HEK293 (cell line): ENCODE measurements around the gene TAGLN2.

Experiments
- CTCF ChIA-PET: fragments of 350-600 bp; formaldehyde crosslinking; extraction: SDS; loops from one replicate; lab custom pipeline; 2021; ENCODE audit warnings: antibody characterized with exemption; lab: Yijun Ruan, JAX
- POLR2A ChIA-PET: fragments of 300-600 bp; formaldehyde crosslinking; extraction: SDS; loops from one replicate; lab custom pipeline; 2020; ENCODE audit warnings: antibody characterized with exemption, inconsistent platforms; lab: Yijun Ruan, JAX
- H3K27ac ChIP-seq: fragments of 200-500 bp; sonication (Bioruptor generic); 2 replicates; pipeline ENCODE4 v1.5.1; 2014; ENCODE audit warnings: low read depth, low read length, control low read depth, inconsistent platforms; ENCODE audit errors: extremely low read depth
- H3K36me3 ChIP-seq, 2 experiments: fragments of 200-500 bp in 1 of 2; sonication (Bioruptor generic) in 1 of 2; 1 replicate in 1 of 2; 2 replicates in 1 of 2; pipeline ENCODE4 v1.5.1; 2014 to 2017; ENCODE audit warnings: inconsistent platforms in 2 of 2, low read length in 2 of 2; ENCODE audit not compliant: control insufficient read depth in 2 of 2, insufficient read depth in 1 of 2
- H3K4me1 ChIP-seq: fragments of 200-500 bp; sonication (Bioruptor generic); 2 replicates; pipeline ENCODE4 v1.5.1; 2014; ENCODE audit warnings: mild to moderate bottlenecking, low read length, inconsistent platforms; ENCODE audit not compliant: control insufficient read depth, insufficient read depth
- H3K4me3 ChIP-seq: 2 replicates; pipeline ENCODE4 v1.5.1; 2011; ENCODE audit warnings: low read depth, mild to moderate bottlenecking, control low read depth, low read length, moderate library complexity
- H3K9me3 ChIP-seq: fragments of 200-500 bp; sonication (Bioruptor generic); 2 replicates; pipeline ENCODE4 v1.5.1; 2014; ENCODE audit warnings: low read depth, low read length, inconsistent platforms; ENCODE audit not compliant: control insufficient read depth, insufficient read depth
- MYNN ChIP-seq: fragments of 450-650 bp; formaldehyde crosslinking; IDR thresholded peaks from 2 replicates; pipeline ENCODE4 v1.5.1; 2016; ENCODE audit warnings: missing biosample characterization, missing genetic modification characterization, borderline replicate concordance
- PATZ1 ChIP-seq: fragments of 450-650 bp; formaldehyde crosslinking; IDR thresholded peaks from 2 replicates; pipeline ENCODE4 v1.5.1; 2016; ENCODE audit warnings: missing biosample characterization, missing genetic modification characterization
- REST ChIP-seq: fragments of 450-650 bp; formaldehyde crosslinking; IDR thresholded peaks from 2 replicates; pipeline ENCODE4 v1.5.1; 2016; ENCODE audit warnings: missing biosample characterization, missing genetic modification characterization
- SCRT2 ChIP-seq: fragments of 450-650 bp; formaldehyde crosslinking; IDR thresholded peaks from 2 replicates; pipeline ENCODE4 v1.5.1; 2016; ENCODE audit warnings: missing biosample characterization, missing genetic modification characterization
- ZBTB1 ChIP-seq: fragments of 450-650 bp; formaldehyde crosslinking; IDR thresholded peaks from 2 replicates; pipeline ENCODE4 v1.5.1; 2016; ENCODE audit warnings: missing biosample characterization, missing genetic modification characterization
- ZEB2 ChIP-seq: fragments of 450-650 bp; formaldehyde crosslinking; IDR thresholded peaks from 2 replicates; pipeline ENCODE4 v1.5.1; 2016; ENCODE audit warnings: missing biosample characterization, missing genetic modification characterization
- ZFP41 ChIP-seq: fragments of 450-650 bp; formaldehyde crosslinking; IDR thresholded peaks from 2 replicates; pipeline ENCODE4 v1.5.1; 2016; ENCODE audit warnings: missing biosample characterization, missing genetic modification characterization, borderline replicate concordance
- ZNF221 ChIP-seq: fragments of 450-650 bp; formaldehyde crosslinking; IDR thresholded peaks from 2 replicates; pipeline ENCODE4 v1.5.1; 2017; ENCODE audit warnings: missing biosample characterization, missing genetic modification characterization, borderline replicate concordance
- ZNF311 ChIP-seq: fragments of 450-650 bp; formaldehyde crosslinking; IDR thresholded peaks from 2 replicates; pipeline ENCODE4 v1.5.1; 2017; ENCODE audit warnings: missing biosample characterization, missing genetic modification characterization, borderline replicate concordance
- ZNF37A ChIP-seq: fragments of 450-650 bp; IDR thresholded peaks from 2 replicates; pipeline ENCODE4 v1.5.1; 2018; ENCODE audit warnings: missing biosample characterization, missing genetic modification characterization
- ZNF398 ChIP-seq: fragments of 450-650 bp; formaldehyde crosslinking; IDR thresholded peaks from 2 replicates; pipeline ENCODE4 v1.5.1; 2017; ENCODE audit warnings: missing biosample characterization, missing genetic modification characterization
- ZNF48 ChIP-seq: fragments of 450-650 bp; formaldehyde crosslinking; IDR thresholded peaks from 2 replicates; pipeline ENCODE4 v1.5.1; 2016; ENCODE audit warnings: missing biosample characterization, missing genetic modification characterization
- ZNF514 ChIP-seq: fragments of 450-650 bp; formaldehyde crosslinking; IDR thresholded peaks from 2 replicates; pipeline ENCODE4 v1.5.1; 2016; ENCODE audit warnings: missing biosample characterization, missing genetic modification characterization
- ZNF549 ChIP-seq: fragments of 450-650 bp; IDR thresholded peaks from 2 replicates; pipeline ENCODE4 v1.5.1; 2018; ENCODE audit warnings: missing biosample characterization, missing genetic modification characterization, mild to moderate bottlenecking, inconsistent platforms, moderate library complexity
- ZNF600 ChIP-seq: fragments of 450-650 bp; formaldehyde crosslinking; IDR thresholded peaks from 2 replicates; pipeline ENCODE4 v1.5.1; 2016; ENCODE audit warnings: missing biosample characterization, missing genetic modification characterization
- ZNF626 ChIP-seq: fragments of 450-650 bp; sonication (Bioruptor Pico); formaldehyde crosslinking; IDR thresholded peaks from 2 replicates; pipeline ENCODE4 v1.5.1; 2018; ENCODE audit warnings: missing biosample characterization, missing genetic modification characterization, inconsistent platforms

TAGLN2 gene

GRCh38 chr1:159936273-159936904 is 11.1 kb upstream of the TAGLN2 start (continued):
- TF ChIP-seq ZNF626 (tag by site-specific recombination) (no peak), ZNF514 (no peak), ZNF549 (tag by site-specific recombination) (no peak), ZNF221 (tag by site-specific recombination) (no peak), ZNF398 (no peak), ZEB2 (tag by site-specific recombination) (no peak), PATZ1 (tag by site-specific recombination) (no peak), ZNF37A (no peak), SCRT2 (tag by site-specific recombination) (peak; percentile 56), ZBTB1 (no peak)
- TF ChIP-seq, all 188 proteins: peak for 10

GRCh38 chr1:159935719-159936272 is 10.5 kb upstream of the TAGLN2 start:
- Histone ChIP-seq H3K9me3 (no peaks in the 10 kb centered on the region), H3K36me3 (no peaks in the 10 kb centered on the region), H3K4me3 (no peak overlapping the region), H3K4me1 (no peaks in the 10 kb centered on the region), H3K27ac (no peak overlapping the region)
- TF ChIP-seq ZNF311 (tag by site-specific recombination) (no peak), ZFP41 (tag by site-specific recombination) (no peak), REST (tag by site-specific recombination) (peak; percentile 99), MYNN (tag by site-specific recombination) (no peak), ZNF600 (tag by site-specific recombination) (no peak), ZNF48 (tag by site-specific recombination) (no peak)
- ChIA-PET CTCF (interaction anchor here (0.5 to 19.3 kb wide), 20 partner anchors 8 to 176 kb away, joined by 3 to 353 read pairs (median 4); partner anchors contain the start of genes IGSF9 and SLAMF9), POLR2A (interaction anchor here (0.6 to 7.3 kb wide), 3 partner anchors 11 to 142 kb away, joined by 4 to 41 read pairs (median 5); partner anchors contain the start of gene TAGLN2)
